Ectodermal cell (in vitro differentiated cells): ENCODE measurements around the gene IBA57.

Experiments used
- H3K27ac ChIP-seq: 2 replicates; pipeline ENCODE4 v1.7.0; 2013; ENCODE audit warnings: mild to moderate bottlenecking, low read depth, low read length; ENCODE audit not compliant: insufficient read depth, poor library complexity, severe bottlenecking
- H3K27me3 ChIP-seq: 2 replicates; pipeline ENCODE4 v1.7.0; 2013; ENCODE audit warnings: mild to moderate bottlenecking, low read length; ENCODE audit not compliant: insufficient read depth, control insufficient read depth, poor library complexity, severe bottlenecking
- H3K36me3 ChIP-seq: one replicate; pipeline ENCODE4 v1.7.0; 2013; ENCODE audit warnings: low read length; ENCODE audit not compliant: control insufficient read depth, insufficient read depth
- H3K4me1 ChIP-seq: one replicate; pipeline ENCODE4 v1.7.0; 2013; ENCODE audit warnings: low read length; ENCODE audit not compliant: control insufficient read depth, insufficient read depth
- H3K4me3 ChIP-seq: 2 replicates; pipeline ENCODE4 v1.7.0; 2013; ENCODE audit warnings: low read depth, low read length, control low read depth; ENCODE audit not compliant: insufficient read depth
- H3K9me3 ChIP-seq: 2 replicates; pipeline ENCODE4 v1.7.0; 2013; ENCODE audit warnings: mild to moderate bottlenecking, low read length, moderate library complexity; ENCODE audit not compliant: control insufficient read depth
- WGBS, 2 experiments: methylation state at CpG; one replicate each; pipeline ENCODE4 v1.1.7; 2013; ENCODE audit warnings: missing lambda C conversion rate in 2 of 2; 5-methylcytosine and 5-hydroxymethylcytosine counted together

Gene IBA57

GRCh38 chr1:228150461-228151179, 15.0 kb upstream of the IBA57 start:
- no peaks in the 10 kb centered on the region for H3K36me3 ChIP-seq
- no peak overlapping the region for H3K4me3 ChIP-seq
- 85% methylated on average over 17 of the region's 17 CpGs for WGBS, 2 experiments
- H3K9me3 ChIP-seq: no peaks in the 10 kb centered on the region
- no peaks in the 10 kb centered on the region for H3K27me3 ChIP-seq
- peaks cover 16% of the 10 kb centered on the region for H3K4me1 ChIP-seq
- peak overlapping the region; percentile 40 for H3K27ac ChIP-seq

GRCh38 chr1:228151180-228151925, 14.3 kb upstream of the IBA57 start:
- H3K36me3 ChIP-seq: no peaks in the 10 kb centered on the region
- no peaks in the 10 kb centered on the region for H3K9me3 ChIP-seq
- H3K4me3 ChIP-seq: no peak overlapping the region
- peaks cover 16% of the 10 kb centered on the region for H3K4me1 ChIP-seq
- no peak overlapping the region for H3K27ac ChIP-seq
- 92 to 93% methylated on average over 12 of the region's 12 CpGs for WGBS, 2 experiments
- H3K27me3 ChIP-seq: no peaks in the 10 kb centered on the region

GRCh38 chr1:228152097-228152917, 13.3 kb upstream of the IBA57 start:
- Histone ChIP-seq H3K36me3 (no peaks in the 10 kb centered on the region), H3K27ac (no peak overlapping the region), H3K4me1 (peaks cover 16% of the 10 kb centered on the region), H3K27me3 (no peaks in the 10 kb centered on the region), H3K9me3 (no peaks in the 10 kb centered on the region), H3K4me3 (no peak overlapping the region)
- WGBS, 2 experiments: 90 to 92% methylated on average over 19 of the region's 19 CpGs

GRCh38 chr1:228152918-228153258, 12.7 kb upstream of the IBA57 start:
- Histone ChIP-seq H3K27ac (no peak overlapping the region), H3K36me3 (no peaks in the 10 kb centered on the region), H3K27me3 (no peaks in the 10 kb centered on the region), H3K9me3 (no peaks in the 10 kb centered on the region), H3K4me1 (peaks cover 16% of the 10 kb centered on the region), H3K4me3 (no peak overlapping the region)
- WGBS, 2 experiments: 87 to 88% methylated on average over 3 of the region's 3 CpGs

GRCh38 chr1:228154021-228154669, 11.5 kb upstream of the IBA57 start:
- Histone ChIP-seq H3K36me3 (no peaks in the 10 kb centered on the region), H3K4me1 (peaks cover 12% of the 10 kb centered on the region), H3K9me3 (no peaks in the 10 kb centered on the region), H3K4me3 (no peak overlapping the region), H3K27ac (no peak overlapping the region), H3K27me3 (peaks cover 11% of the 10 kb centered on the region)
- 89 to 90% methylated on average over 11 of the region's 11 CpGs for WGBS, 2 experiments

- Histone ChIP-seq H3K36me3 (no peaks in the 10 kb centered on the region), H3K27ac (no peak overlapping the region), H3K9me3 (no peaks in the 10 kb centered on the region), H3K27me3 (peaks cover 19% of the 10 kb centered on the region), H3K4me3 (no peak overlapping the region), H3K4me1 (peaks cover 4% of the 10 kb centered on the region)
- WGBS, 2 experiments: 89 to 90% methylated on average over 20 of the region's 20 CpGs
Observed at GRCh38 chr1:228154670-228155571, 10.7 kb upstream of the IBA57 start.

- WGBS, 2 experiments: 88 to 90% methylated on average over 16 of the region's 16 CpGs
- no peaks in the 10 kb centered on the region for H3K36me3 ChIP-seq
- H3K27ac ChIP-seq: no peak overlapping the region
- H3K4me3 ChIP-seq: no peak overlapping the region
- peaks cover 26% of the 10 kb centered on the region for H3K27me3 ChIP-seq
- H3K4me1 ChIP-seq: no peaks in the 10 kb centered on the region
- no peaks in the 10 kb centered on the region for H3K9me3 ChIP-seq
Observed at GRCh38 chr1:228155596-228156514, 9.7 kb upstream of the IBA57 start.

- Histone ChIP-seq H3K9me3 (no peaks in the 10 kb centered on the region), H3K36me3 (no peaks in the 10 kb centered on the region), H3K4me3 (no peak overlapping the region), H3K27ac (no peak overlapping the region), H3K27me3 (peaks cover 28% of the 10 kb centered on the region), H3K4me1 (no peaks in the 10 kb centered on the region)
- 89% methylated on average over 9 of the region's 9 CpGs for WGBS, 2 experiments
Observed at GRCh38 chr1:228156515-228156881, 9.1 kb upstream of the IBA57 start.
